ENCODE results near the gene TYMP.

- TF ChIP-seq, protein P1, sequence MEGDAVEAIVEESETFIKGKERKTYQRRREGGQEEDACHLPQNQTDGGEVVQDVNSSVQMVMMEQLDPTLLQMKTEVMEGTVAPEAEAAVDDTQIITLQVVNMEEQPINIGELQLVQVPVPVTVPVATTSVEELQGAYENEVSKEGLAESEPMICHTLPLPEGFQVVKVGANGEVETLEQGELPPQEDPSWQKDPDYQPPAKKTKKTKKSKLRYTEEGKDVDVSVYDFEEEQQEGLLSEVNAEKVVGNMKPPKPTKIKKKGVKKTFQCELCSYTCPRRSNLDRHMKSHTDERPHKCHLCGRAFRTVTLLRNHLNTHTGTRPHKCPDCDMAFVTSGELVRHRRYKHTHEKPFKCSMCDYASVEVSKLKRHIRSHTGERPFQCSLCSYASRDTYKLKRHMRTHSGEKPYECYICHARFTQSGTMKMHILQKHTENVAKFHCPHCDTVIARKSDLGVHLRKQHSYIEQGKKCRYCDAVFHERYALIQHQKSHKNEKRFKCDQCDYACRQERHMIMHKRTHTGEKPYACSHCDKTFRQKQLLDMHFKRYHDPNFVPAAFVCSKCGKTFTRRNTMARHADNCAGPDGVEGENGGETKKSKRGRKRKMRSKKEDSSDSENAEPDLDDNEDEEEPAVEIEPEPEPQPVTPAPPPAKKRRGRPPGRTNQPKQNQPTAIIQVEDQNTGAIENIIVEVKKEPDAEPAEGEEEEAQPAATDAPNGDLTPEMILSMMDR (IDR thresholded peaks at IDR 0.05): no peak
- no peak for TF ChIP-seq POLR2A (IDR thresholded peaks at IDR 0.05)
These were observed 43.2 kb upstream of the TYMP start for GRCh38 chr22:50572965-50573364.

All from testis (tissue), 2 donors.